Stomach smooth muscle (tissue), 2 donors: Measurements from ENCODE around the gene GPC5.

Experiments used
- H3K27ac ChIP-seq: one replicate; pipeline ENCODE4 v1.7.0; 2013; ENCODE audit warnings: mild to moderate bottlenecking, low read length, inconsistent platforms
- H3K27me3 ChIP-seq, 2 donors: one replicate each; pipeline ENCODE4 v1.7.0; 2013; ENCODE audit warnings: low read length in 2 of 2; ENCODE audit not compliant: insufficient read depth in 2 of 2, control insufficient read depth in 1 of 2
- H3K36me3 ChIP-seq, 2 donors: one replicate each; pipeline ENCODE4 v1.7.0; 2013; ENCODE audit warnings: low read length in 2 of 2; ENCODE audit not compliant: control insufficient read depth in 2 of 2, insufficient read depth in 2 of 2
- H3K4me1 ChIP-seq: one replicate; pipeline ENCODE4 v1.7.0; 2013; ENCODE audit warnings: low read length; ENCODE audit not compliant: control insufficient read depth, insufficient read depth
- H3K4me3 ChIP-seq, 2 donors: one replicate each; pipeline ENCODE4 v1.7.0; 2013; ENCODE audit warnings: low read length in 2 of 2
- H3K9ac ChIP-seq, 2 donors: one replicate each; pipeline ENCODE4 v1.7.0; 2013; ENCODE audit warnings: low read length in 2 of 2, mild to moderate bottlenecking in 1 of 2
- H3K9me3 ChIP-seq, 2 donors: one replicate each; pipeline ENCODE4 v1.7.0; 2013; ENCODE audit warnings: low read length in 2 of 2; ENCODE audit not compliant: control insufficient read depth in 2 of 2
- donor health status: healthy.
- donor health status: Pancreatic carcinoma.

GPC5 gene

GRCh38 chr13:91456837-91457236 lies 58.4 kb downstream of the GPC5 start:
- Histone ChIP-seq H3K9ac (no peak overlapping the region), H3K27me3 (no peaks in the 10 kb centered on the region), H3K9me3 (no peaks in the 10 kb centered on the region), H3K27ac (no peak overlapping the region), H3K36me3 (no peaks in the 10 kb centered on the region), H3K4me1 (no peaks in the 10 kb centered on the region), H3K4me3 (no peak overlapping the region)

GRCh38 chr13:91459485-91459884 lies 61.1 kb downstream of the GPC5 start:
- Histone ChIP-seq H3K36me3 (no peaks in the 10 kb centered on the region), H3K4me3 (no peak overlapping the region), H3K9me3 (no peaks in the 10 kb centered on the region), H3K9ac (no peak overlapping the region), H3K4me1 (no peaks in the 10 kb centered on the region), H3K27me3 (no peaks in the 10 kb centered on the region), H3K27ac (no peak overlapping the region)

GRCh38 chr13:91464336-91464735 lies 65.9 kb downstream of the GPC5 start:
- H3K27me3 ChIP-seq = no peaks in the 10 kb centered on the region
- H3K9ac ChIP-seq = no peak overlapping the region
- H3K4me1 ChIP-seq = no peaks in the 10 kb centered on the region
- H3K27ac ChIP-seq = no peak overlapping the region
- H3K9me3 ChIP-seq = no peaks in the 10 kb centered on the region
- no peak overlapping the region for H3K4me3 ChIP-seq
- no peaks in the 10 kb centered on the region for H3K36me3 ChIP-seq

GRCh38 chr13:91467236-91467635 lies 68.8 kb downstream of the GPC5 start:
- Histone ChIP-seq H3K36me3 (no peaks in the 10 kb centered on the region), H3K9me3 (no peaks in the 10 kb centered on the region), H3K4me1 (no peaks in the 10 kb centered on the region), H3K27ac (no peak overlapping the region), H3K4me3 (no peak overlapping the region), H3K27me3 (no peaks in the 10 kb centered on the region), H3K9ac (no peak overlapping the region)

GRCh38 chr13:91468301-91468700 lies 69.9 kb downstream of the GPC5 start:
- Histone ChIP-seq H3K36me3 (no peaks in the 10 kb centered on the region), H3K27ac (no peak overlapping the region), H3K27me3 (no peaks in the 10 kb centered on the region), H3K9me3 (no peaks in the 10 kb centered on the region), H3K4me1 (no peaks in the 10 kb centered on the region), H3K9ac (no peak overlapping the region), H3K4me3 (no peak overlapping the region)

GRCh38 chr13:91470084-91470621 lies 71.7 kb downstream of the GPC5 start:
- Histone ChIP-seq H3K4me1 (no peaks in the 10 kb centered on the region), H3K4me3 (no peak overlapping the region), H3K27ac (no peak overlapping the region), H3K9me3 (no peaks in the 10 kb centered on the region), H3K36me3 (no peaks in the 10 kb centered on the region), H3K9ac (no peak overlapping the region), H3K27me3 (no peaks in the 10 kb centered on the region)

GRCh38 chr13:91470681-91471080 lies 72.3 kb downstream of the GPC5 start:
- Histone ChIP-seq H3K27ac (no peak overlapping the region), H3K36me3 (no peaks in the 10 kb centered on the region), H3K9me3 (no peaks in the 10 kb centered on the region), H3K27me3 (no peaks in the 10 kb centered on the region), H3K4me3 (no peak overlapping the region), H3K4me1 (no peaks in the 10 kb centered on the region), H3K9ac (no peak overlapping the region)

- Histone ChIP-seq H3K27me3 (no peaks in the 10 kb centered on the region), H3K4me1 (no peaks in the 10 kb centered on the region), H3K36me3 (no peaks in the 10 kb centered on the region), H3K9ac (no peak overlapping the region), H3K27ac (no peak overlapping the region), H3K9me3 (no peaks in the 10 kb centered on the region), H3K4me3 (no peak overlapping the region)
These were observed 84.0 kb downstream of the GPC5 start for GRCh38 chr13:91482427-91482826.

- H3K9ac ChIP-seq = no peak overlapping the region
- no peaks in the 10 kb centered on the region for H3K9me3 ChIP-seq
- H3K27ac ChIP-seq = no peak overlapping the region
- H3K36me3 ChIP-seq = no peaks in the 10 kb centered on the region
- no peak overlapping the region for H3K4me3 ChIP-seq
- H3K27me3 ChIP-seq = no peaks in the 10 kb centered on the region
- H3K4me1 ChIP-seq = no peaks in the 10 kb centered on the region
These were observed 93.6 kb downstream of the GPC5 start for GRCh38 chr13:91491980-91492379.

- Histone ChIP-seq H3K27ac (no peak overlapping the region), H3K4me1 (no peaks in the 10 kb centered on the region), H3K4me3 (no peak overlapping the region), H3K36me3 (no peaks in the 10 kb centered on the region), H3K27me3 (no peaks in the 10 kb centered on the region), H3K9me3 (no peaks in the 10 kb centered on the region), H3K9ac (no peak overlapping the region)
These were observed 95.0 kb downstream of the GPC5 start for GRCh38 chr13:91493442-91493841.

GRCh38 chr13:91498298-91498697 lies 99.9 kb downstream of the GPC5 start:
- Histone ChIP-seq H3K36me3 (no peaks in the 10 kb centered on the region), H3K27ac (no peak overlapping the region), H3K4me3 (no peak overlapping the region), H3K4me1 (no peaks in the 10 kb centered on the region), H3K9me3 (no peaks in the 10 kb centered on the region), H3K9ac (no peak overlapping the region), H3K27me3 (no peaks in the 10 kb centered on the region)
